AG09309 (cell line): ENCODE data around the gene PRKAG2.
A peak's percentile ranks its signal among the peaks of the same experiment; 100 is the strongest.

Experiments
- DNase-seq: peaks from one replicate; pipeline ENCODE4 v3.0.0-alpha.2; 2010; ENCODE audit warnings: low read depth
- H3K4me3 ChIP-seq: 2 replicates; pipeline ENCODE4 v1.5.1; 2011; ENCODE audit warnings: mild to moderate bottlenecking, low read depth, low read length, moderate library complexity; ENCODE audit not compliant: control insufficient read depth
- CTCF ChIP-seq: IDR thresholded peaks from 2 replicates; pipeline ENCODE4 v1.5.1; 2011; ENCODE audit warnings: mild to moderate bottlenecking, low read depth, low read length, inconsistent platforms; ENCODE audit not compliant: insufficient read depth, control insufficient read depth; ENCODE audit errors: missing control alignments

The PRKAG2 gene

GRCh38 chr7:151688236-151688780 lies 188.6 kb downstream of the PRKAG2 start:
- no peak for DNase-seq
- no peak for TF ChIP-seq CTCF
- no peak overlapping the region for H3K4me3 ChIP-seq

DNA sequence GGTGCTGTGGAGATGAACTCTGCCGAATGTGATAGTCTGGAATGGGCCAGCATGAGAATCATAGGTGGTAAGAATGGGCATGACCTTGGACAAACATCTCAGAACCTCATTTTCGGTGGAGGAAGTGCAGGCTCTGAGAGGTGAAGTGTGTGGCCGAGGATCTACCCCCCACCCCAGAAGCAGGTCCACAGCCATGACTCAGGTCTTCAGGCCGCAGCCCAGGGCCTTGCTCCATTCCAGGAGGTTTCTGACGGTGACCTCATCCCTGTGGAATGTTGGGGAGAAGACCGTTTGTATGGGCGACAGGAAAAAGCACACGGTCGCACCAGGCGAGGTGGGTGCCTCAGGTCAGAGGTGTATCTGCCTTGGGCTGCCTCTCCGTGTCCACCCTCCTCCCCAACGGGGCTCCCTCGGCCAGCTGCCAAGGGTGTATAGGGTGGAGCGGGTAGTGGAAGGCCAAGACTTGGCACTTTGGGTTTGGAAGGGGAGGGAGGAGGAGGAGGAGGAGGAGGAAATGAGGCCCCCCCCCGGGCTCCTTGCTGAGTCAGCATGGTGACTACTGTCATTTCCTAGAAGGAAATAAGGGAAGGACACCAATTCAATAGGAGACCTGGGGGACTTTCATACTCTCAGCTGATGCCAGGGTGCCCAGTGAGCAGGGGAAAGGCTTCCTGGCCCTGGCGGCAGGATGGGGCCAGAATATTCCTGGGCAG lies 189.2 kb downstream of the PRKAG2 start:
- no peak for TF ChIP-seq CTCF
- DNase-seq, result peak; percentile 72
- H3K4me3 ChIP-seq, result no peak overlapping the region

GRCh38 chr7:151686826-151687225 lies 190.1 kb downstream of the PRKAG2 start:
- H3K4me3 ChIP-seq, result no peak overlapping the region
- DNase-seq, result no peak
- TF ChIP-seq CTCF, result no peak

DNA sequence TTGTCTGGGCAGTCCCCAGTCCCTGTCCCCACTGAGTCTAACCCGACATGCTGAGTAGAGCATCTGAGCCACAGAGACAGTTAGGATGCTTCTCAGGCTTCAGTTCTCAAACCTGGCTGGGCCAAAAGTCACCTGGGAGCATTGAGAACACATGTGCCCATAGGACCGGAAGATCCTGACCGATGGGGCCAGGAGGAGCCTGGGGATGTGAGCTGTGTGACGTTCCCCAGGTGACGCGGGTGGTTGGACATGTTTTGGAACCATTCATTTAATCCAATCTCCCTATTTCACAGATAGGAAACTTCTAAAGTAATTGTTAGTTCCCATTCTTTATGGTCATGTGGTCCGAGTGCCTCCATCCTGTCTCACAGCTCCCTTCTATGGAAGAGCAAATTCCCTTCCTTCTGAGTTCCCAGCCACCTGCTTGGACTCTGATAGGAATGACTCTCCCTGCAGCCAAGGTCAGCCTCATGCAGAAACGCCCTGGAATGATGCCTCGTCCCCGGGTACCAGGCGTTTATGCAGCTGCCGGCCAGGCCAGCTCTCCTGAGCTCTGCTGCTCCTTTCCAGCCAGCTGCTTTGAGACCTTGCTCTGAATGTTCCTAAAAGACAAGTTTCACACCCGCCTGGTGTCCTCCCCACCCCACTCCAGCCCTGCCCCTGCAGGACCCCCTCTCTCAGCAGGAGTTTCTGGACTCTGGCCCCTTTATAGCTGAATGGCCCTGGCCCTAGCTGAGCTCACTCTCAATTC lies 190.7 kb downstream of the PRKAG2 start:
- H3K4me3 ChIP-seq, result no peak overlapping the region
- DNase-seq, result no peak
- TF ChIP-seq CTCF, result no peak

- no peak for TF ChIP-seq CTCF
Observed at GRCh38 chr7:151684408-151685175, 192.3 kb downstream of the PRKAG2 start.

DNA sequence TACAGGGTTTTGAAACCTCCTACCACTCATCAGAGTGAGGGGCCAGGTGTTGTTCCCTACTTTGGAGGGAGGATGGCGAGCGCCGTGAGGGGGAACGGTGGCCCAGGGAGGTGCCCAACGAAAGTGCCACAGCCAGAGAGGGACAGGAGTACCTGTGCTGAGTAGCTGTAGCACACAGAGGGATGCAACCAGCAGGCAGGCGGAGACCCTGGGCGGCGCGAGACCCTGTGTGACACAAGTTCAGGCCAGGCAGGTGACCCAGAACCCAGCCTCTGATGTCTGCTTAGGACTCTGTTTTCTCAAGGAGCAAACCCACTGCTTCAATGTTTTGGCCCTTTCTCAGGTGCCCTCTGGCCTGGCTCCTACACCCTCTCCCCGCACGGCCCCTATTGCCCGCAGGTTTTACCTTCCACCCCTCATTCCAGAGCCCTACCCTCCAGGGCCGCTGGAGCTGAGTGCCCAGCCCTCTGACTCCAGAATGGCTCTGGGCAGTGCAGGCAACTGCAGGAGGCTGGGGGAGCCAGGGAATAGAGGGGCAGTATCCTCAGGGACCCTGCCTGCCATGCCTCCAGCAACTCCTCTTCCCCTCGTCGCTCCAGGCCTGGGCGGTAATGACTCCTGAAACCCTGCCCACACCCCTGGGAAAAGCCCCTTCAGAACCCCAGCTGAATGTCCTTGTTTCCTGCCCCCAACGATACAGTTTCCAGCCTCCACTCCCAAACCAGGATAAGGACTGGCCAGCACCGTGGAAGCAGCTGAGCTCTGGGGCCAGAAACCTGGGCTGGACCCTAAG lies 193.1 kb downstream of the PRKAG2 start:
- TF ChIP-seq CTCF, result no peak
- no peak overlapping the region for H3K4me3 ChIP-seq
- DNase-seq, result no peak

More at GRCh38 chr7:151684408-151685175, 192.3 kb downstream of the PRKAG2 start:
- no peak for DNase-seq
- no peak overlapping the region for H3K4me3 ChIP-seq
